ENCODE measurements around the gene CACNA1S. TPM values are rescaled to one million over a fixed set of nuclear protein-coding genes. Genes with fewer than 3 reads are reported as not detected.

CACNA1S gene
- total RNA-seq, 1 experiment from 2014 or later, result not detected

DNA sequence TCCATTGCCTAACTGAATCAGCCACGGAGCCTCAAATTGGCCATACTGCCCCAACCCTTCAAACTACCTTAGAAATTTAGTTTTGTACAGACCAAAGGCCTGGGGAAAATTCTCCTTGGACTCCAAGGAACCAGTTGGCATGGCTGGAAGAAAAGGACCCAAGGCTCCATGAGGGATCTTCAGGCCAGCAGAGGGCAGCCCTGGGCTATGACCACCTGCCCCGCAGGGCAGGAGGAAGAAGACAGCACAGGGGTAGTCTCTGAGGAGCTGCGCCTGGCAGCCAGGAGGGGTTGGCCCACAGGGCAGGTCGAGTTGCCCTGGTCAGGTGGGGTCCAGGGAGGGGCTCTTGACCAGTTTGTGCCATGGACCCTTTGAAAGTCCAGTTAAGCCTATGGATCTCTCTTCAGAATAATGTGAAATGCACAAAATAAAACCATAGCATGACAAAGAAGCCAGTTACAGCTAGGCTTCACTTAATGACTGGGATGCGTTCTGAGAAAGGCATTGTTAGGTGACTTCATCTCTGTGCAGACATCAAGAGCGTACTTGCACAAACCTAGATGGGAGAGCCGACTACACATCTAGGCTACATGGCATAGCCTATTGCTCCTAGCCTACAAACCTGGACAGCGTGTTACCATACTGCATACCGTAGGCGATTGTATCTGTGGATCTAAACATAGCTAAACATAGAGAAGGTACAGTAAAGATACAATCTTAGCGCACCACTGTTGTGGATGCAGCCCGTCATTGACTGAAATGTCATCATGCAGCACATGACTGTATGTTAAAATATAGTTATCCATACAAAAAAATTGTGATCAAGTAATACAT is 26.1 kb downstream of the CACNA1S start:
- Histone ChIP-seq H3K79me2 (ENCODE audit: insufficient read depth, low read length) (no peaks in the 10 kb centered on the region), H4K5ac (ENCODE audit: insufficient read length, low read depth, low read length) (no peak overlapping the region), H2BK12ac (ENCODE audit: insufficient read length, low read depth, low read length) (no peak overlapping the region), H2AFZ (ENCODE audit: low read length) (no peak overlapping the region), H2BK20ac (ENCODE audit: low read depth, low read length, poor library complexity, severe bottlenecking) (no peak overlapping the region), H2BK15ac (ENCODE audit: low read depth, low read length) (no peak overlapping the region), H3K4me1 (ENCODE audit: insufficient read depth, low read length) (no peaks in the 10 kb centered on the region), H3K23me2 (ENCODE audit: insufficient read length, low read depth, low read length, poor library complexity, severe bottlenecking) (no peaks in the 10 kb centered on the region), H3K27ac (ENCODE audit: insufficient read length, low read depth, low read length) (no peak overlapping the region), H3T11ph (ENCODE audit: low read length) (no peak overlapping the region), H3K23ac (ENCODE audit: insufficient read length, low read depth, low read length) (no peak overlapping the region), H2BK120ac (ENCODE audit: low read depth, low read length, poor library complexity, severe bottlenecking) (no peak overlapping the region), H3K9me3 (ENCODE audit: control insufficient read depth, low read depth, low read length) (no peaks in the 10 kb centered on the region), H3K4ac (ENCODE audit: low read depth, low read length) (no peak overlapping the region), H3K27me3 (ENCODE audit: insufficient read depth, low read length) (no peaks in the 10 kb centered on the region), H4K20me1 (ENCODE audit: control insufficient read depth, insufficient read depth, insufficient read length) (no peaks in the 10 kb centered on the region), H2BK5ac (ENCODE audit: insufficient read length, low read length) (no peak overlapping the region), H2AK5ac (ENCODE audit: insufficient read length, low read length) (no peak overlapping the region), H3K9ac (ENCODE audit: extremely low read depth, insufficient read length, low read length) (no peak overlapping the region), H3K14ac (ENCODE audit: insufficient read depth, low read length) (no peak overlapping the region), H4K91ac (ENCODE audit: insufficient read length, low read depth, low read length) (no peak overlapping the region), H4K8ac (replicated peaks; ENCODE audit: insufficient read length, low read depth, low read length) (no peak overlapping the region), H3K79me1 (ENCODE audit: insufficient read depth, low read depth, low read length, poor library complexity, severe bottlenecking) (no peaks in the 10 kb centered on the region), H3K4me2 (ENCODE audit: insufficient read depth, insufficient read length, low read length) (no peak overlapping the region), H3K18ac (ENCODE audit: insufficient read length, low read depth, low read length) (no peak overlapping the region), H3K56ac (ENCODE audit: insufficient read length, low read depth, low read length) (no peak overlapping the region)
- TF ChIP-seq, protein P1, sequence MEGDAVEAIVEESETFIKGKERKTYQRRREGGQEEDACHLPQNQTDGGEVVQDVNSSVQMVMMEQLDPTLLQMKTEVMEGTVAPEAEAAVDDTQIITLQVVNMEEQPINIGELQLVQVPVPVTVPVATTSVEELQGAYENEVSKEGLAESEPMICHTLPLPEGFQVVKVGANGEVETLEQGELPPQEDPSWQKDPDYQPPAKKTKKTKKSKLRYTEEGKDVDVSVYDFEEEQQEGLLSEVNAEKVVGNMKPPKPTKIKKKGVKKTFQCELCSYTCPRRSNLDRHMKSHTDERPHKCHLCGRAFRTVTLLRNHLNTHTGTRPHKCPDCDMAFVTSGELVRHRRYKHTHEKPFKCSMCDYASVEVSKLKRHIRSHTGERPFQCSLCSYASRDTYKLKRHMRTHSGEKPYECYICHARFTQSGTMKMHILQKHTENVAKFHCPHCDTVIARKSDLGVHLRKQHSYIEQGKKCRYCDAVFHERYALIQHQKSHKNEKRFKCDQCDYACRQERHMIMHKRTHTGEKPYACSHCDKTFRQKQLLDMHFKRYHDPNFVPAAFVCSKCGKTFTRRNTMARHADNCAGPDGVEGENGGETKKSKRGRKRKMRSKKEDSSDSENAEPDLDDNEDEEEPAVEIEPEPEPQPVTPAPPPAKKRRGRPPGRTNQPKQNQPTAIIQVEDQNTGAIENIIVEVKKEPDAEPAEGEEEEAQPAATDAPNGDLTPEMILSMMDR (conservative IDR thresholded peaks at IDR 0.05), result peak; percentile 81
- DNase-seq, result peak; percentile 77
- peaks cover 8 to 11% of the 10 kb centered on the region in 2 experiments for H3K4me1 Mint-ChIP-seq
- H3K9me3 Mint-ChIP-seq, result no peaks in the 10 kb centered on the region; a peak in 1 of 5 replicates
- WGBS (ENCODE audit: extremely low coverage, insufficient read length, low lambda C conversion rate), result no CpG with 5 or more reads among the region's 12 CpGs
- H3K27me3 Mint-ChIP-seq (ENCODE audit: low read depth), result peaks cover 28% of the 10 kb centered on the region
- no peaks in the 10 kb centered on the region for H3K36me3 Mint-ChIP-seq (ENCODE audit: insufficient read depth in 1 of 3, low read depth in 3 of 3)
- H3K27ac Mint-ChIP-seq, result no peak overlapping the region
- H3K4me3 Mint-ChIP-seq, result no peak overlapping the region

Measured in H9 (cell line).